ENCODE data around the gene ADGRB2.

Gene ADGRB2

DNA sequence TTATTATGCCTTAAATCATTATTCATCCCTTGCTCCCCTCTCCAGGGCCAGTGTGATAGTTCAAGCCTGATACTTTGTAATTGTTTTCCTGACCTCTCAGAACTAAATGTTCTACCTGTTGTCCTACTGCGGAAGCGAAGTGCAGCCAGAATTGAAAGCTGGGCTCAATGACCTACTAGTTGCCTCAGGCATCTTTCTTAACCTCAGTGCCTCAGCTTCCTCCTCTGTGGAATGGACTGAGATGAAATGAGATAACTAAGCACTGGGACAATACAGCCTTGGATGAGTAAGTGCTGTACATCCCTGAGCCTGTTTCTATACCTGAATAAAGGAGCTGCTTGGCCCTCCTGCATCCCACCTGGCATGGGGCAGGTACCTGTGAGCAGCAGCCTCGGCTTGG lies 86.7 kb downstream of the ADGRB2 start:
- DNase-seq (ENCODE audit: low read depth) = no peak

Measured in activated gamma-delta T cell treated with anti-CD3 and anti-CD28 coated beads, Interleukin-2, amount 50 U/mL, for 16 hours (primary cell).